C4-2B (cell line): ENCODE measurements around the gene OBSL1.

Experiments
- CTCF ChIP-seq: fragments of 450-650 bp; conservative IDR thresholded peaks from 2 replicates; pipeline ENCODE4 v1.5.1; 2017; ENCODE audit warnings: mild to moderate bottlenecking
- ZFX ChIP-seq: fragments of 450-650 bp; IDR thresholded peaks from 2 replicates; pipeline ENCODE4 v1.6.1; 2017

GRCh38 chr2:219591091-219591490, 19.8 kb upstream of the OBSL1 start:
- no peak for TF ChIP-seq CTCF
- TF ChIP-seq ZFX = no peak
